C4-2B (cell line): ENCODE results near the gene SORCS1.

ENCODE experiments used
- CTCF ChIP-seq: fragments of 450-650 bp; conservative IDR thresholded peaks from 2 replicates; pipeline ENCODE4 v1.5.1; 2017; ENCODE audit warnings: mild to moderate bottlenecking
- ZFX ChIP-seq: fragments of 450-650 bp; IDR thresholded peaks from 2 replicates; pipeline ENCODE4 v1.6.1; 2017

DNA sequence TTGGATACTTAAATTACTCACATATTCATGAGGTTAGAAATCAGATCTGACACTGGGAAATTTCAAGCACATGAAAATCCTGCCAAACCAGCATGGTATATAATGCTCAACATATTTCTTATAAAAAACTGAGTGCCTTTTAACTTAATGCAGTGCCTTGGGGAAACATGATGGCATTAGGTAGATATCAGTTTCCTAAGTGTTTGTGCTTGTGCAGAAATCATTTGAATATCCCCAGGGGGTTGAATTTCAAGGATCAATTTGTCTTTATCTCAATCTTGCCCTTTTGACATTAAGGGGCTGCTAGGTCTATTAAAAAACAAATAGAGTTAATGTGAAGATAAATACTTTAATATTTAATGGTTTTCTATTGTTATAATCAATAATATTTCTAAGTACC, 396.3 kb downstream of the SORCS1 start:
- no peak for TF ChIP-seq CTCF
- TF ChIP-seq ZFX, result no peak
